Activated CD4-positive, alpha-beta T cell treated with anti-CD3 and anti-CD28 coated beads, Interleukin-2, amount 50 U/mL, for 24 hours (primary cell): ENCODE results near the gene SCYL2.

Experiments used
- DNase-seq, 2 donors: peaks; one replicate each; pipeline ENCODE4 v3.0.0-alpha.2; 2020; ENCODE audit warnings: low read depth in 1 of 2, low spot score in 1 of 2

Gene SCYL2

GRCh38 chr12:100371146-100371545 lies 104.2 kb downstream of the SCYL2 start:
- no peak for DNase-seq

DNA sequence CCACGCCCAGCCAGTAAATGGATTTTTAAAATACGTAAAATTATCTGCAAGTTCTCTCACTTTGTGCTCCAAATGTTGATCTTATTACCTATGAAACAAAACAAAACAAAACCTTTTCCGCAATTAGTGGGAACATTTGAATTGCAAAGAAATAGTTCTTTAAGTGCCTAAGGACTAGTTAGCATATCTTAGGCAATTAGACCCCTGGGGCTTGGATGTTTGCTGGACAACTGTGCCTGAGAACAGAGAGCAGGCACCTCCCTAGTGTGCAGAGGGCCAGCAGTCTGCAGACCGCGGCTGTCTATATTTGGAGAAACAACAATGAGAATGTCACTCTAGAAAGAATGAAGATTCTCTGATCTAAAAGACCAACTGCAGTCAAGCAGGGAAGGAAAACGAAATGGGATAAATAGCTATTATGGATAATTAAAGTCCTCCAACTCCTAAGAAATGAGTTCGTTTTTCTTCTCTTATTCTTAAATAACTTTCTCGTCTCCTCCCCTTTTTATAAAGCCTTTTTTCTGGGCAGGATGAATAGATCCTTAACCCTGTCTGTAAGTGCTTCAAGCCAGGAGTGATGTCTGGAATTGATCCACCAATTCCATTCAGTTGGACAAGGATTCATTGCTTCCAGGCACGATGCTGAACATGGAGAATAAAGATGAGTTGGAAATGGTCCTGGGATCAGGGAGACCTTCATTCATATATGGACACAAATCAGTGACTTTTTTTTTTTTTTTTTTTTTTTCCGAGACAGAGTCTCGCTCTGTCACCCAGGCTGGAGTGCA lies 106.1 kb downstream of the SCYL2 start:
- no peak for DNase-seq

DNA sequence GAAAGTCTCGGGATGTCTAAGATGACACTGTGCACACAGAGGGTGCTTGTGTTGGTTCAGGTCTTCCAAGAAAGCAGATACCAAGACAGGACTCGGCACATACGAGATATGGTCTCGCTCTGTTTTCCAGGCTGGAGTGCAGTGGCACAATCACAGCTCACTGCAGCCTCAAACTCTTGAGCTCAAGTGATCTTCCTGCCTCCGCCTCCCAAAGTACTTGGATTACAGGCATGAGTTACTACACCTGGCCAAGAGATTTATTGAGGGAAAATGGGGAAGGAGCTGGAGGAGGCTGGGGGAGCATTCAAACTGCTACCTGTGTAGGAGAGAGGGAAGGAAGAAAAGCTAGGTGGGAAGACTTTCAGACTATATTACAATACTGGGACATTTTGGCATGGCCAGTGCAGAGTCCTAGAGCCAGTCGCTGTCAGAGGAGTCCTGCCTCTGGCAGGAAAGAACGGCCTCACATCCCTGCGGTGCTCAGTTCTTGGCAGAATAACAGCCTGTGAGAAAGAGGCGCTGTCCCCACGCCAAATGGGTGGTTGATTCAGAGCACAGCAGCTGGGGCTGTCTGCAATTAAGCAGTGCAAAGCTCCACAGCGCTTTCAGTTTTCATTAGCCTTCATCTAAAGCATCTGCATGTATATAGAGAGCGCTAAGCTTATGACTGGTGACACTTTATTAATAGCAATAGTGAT lies 108.2 kb downstream of the SCYL2 start:
- no peak for DNase-seq

DNA sequence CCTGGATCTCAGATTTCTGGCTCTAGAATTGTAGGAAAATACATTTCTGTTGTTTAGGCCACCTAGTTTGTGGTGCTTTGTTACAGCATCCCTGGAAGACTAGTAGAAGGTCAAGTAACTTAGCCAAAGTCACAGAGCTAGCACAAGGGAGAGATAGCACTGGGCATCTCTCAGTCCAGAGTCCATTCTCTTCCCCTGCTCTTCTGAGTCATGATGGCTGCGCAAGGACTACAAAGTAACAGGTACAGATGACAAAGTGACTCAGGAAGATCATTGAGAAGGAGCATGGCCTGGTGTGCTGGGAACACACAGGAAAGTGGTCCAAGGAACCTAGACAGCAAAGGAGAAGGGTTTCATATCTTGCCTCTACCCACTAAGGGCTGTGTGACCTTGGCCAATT lies 109.2 kb downstream of the SCYL2 start:
- no peak for DNase-seq

DNA sequence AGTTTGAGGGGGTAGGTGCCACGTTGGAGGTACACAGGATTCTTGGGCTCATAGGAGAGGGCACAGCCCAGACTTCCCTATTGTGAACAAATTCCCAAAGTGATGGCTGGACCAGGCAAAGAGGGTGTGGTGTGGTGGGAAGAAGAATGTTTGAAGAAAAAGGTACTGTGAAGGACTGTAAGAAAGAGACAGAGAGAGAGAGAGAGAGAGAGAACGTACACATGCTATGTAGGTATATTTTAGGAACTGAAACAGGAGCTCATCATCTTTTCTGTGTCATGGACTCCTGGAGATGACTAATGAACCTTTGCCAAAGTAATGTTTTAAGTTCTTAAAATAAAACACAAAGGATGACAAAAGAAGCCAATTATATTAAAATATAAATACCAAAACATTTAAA lies 114.4 kb downstream of the SCYL2 start:
- no peak for DNase-seq

GRCh38 chr12:100382338-100382737 lies 115.4 kb downstream of the SCYL2 start:
- no peak for DNase-seq

GRCh38 chr12:100383586-100384558 lies 116.9 kb downstream of the SCYL2 start:
- no peak for DNase-seq

DNA sequence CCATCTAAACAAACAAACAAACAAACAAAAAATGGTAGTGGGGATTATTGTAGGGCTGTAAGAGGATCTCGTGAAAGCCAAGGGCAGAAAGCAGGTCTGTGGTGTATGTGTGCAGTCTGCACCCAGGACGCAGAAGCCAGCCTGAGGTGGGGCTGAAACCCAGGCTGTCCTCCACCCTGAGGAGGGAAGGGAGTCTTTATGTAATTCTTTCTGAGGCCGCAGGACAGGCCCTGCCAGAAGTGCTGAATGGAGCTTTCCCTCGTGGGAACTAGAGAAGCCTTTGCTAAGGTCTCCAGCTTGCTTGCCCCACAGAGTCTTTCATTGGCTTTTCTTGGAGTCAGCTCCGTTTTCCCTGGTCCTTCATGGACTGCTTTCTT lies 117.6 kb downstream of the SCYL2 start:
- DNase-seq = no peak

DNA sequence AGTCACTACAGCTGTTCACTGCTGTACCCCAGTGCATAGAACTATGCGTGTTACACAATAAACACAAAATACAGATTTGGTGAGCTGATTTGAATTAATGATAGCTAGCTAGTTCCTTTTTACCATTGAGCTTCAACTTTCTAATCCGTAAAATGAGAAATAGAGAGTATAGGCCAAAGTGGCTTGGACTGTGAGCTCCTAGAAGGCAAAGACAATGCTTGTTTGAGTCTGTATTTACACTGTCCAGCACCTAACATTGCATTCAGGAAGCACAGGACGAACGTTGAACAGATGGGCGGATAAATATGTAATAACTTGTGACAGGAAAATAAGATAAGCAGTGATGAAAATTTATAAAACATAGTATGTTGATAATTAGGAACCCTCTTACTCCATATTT lies 121.4 kb downstream of the SCYL2 start:
- DNase-seq = no peak
